HepG2 (cell line): ENCODE results near the gene CRKL. TPM values are rescaled to one million over a fixed set of nuclear protein-coding genes. Genes with fewer than 3 reads are reported as not detected.

ENCODE experiments used
- ARHGAP35 ChIP-seq: sonication (generic); formaldehyde crosslinking; IDR thresholded peaks from 2 replicates; pipeline ENCODE4 v1.9.0; 2022; ENCODE audit warnings: mild to moderate bottlenecking, inconsistent platforms, moderate library complexity, missing genetic modification reagents, borderline replicate concordance
- ATF7-NPFF ChIP-seq: sonication (generic); formaldehyde crosslinking; IDR thresholded peaks from 2 replicates; pipeline ENCODE4 v1.8.1; 2023; ENCODE audit warnings: mild to moderate bottlenecking, low read depth, missing genetic modification reagents, moderate library complexity
- CEBPB ChIP-seq: IDR thresholded peaks from 2 replicates; pipeline ENCODE4 v1.6.1; 2011; ENCODE audit warnings: low read depth, low read length, improper control_type of control experiment, borderline replicate concordance
- ETV6 ChIP-seq: sonication (generic); formaldehyde crosslinking; conservative IDR thresholded peaks from 2 replicates; pipeline ENCODE4 v1.4.0; 2020; ENCODE audit warnings: missing genetic modification reagents
- GPN1 ChIP-seq: sonication (generic); formaldehyde crosslinking; IDR thresholded peaks from 2 replicates; pipeline ENCODE4 v1.5.1; 2020; ENCODE audit warnings: missing genetic modification reagents, borderline replicate concordance
- HHEX ChIP-seq: IDR thresholded peaks from 2 replicates; pipeline ENCODE4 v1.6.1; 2016; ENCODE audit warnings: control low read depth
- HOMEZ ChIP-seq: IDR thresholded peaks from 2 replicates; pipeline ENCODE4 v1.6.1; 2016; ENCODE audit warnings: low read depth
- HOXA9 ChIP-seq: sonication (generic); formaldehyde crosslinking; IDR thresholded peaks from 2 replicates; pipeline ENCODE4 v1.8.1; 2022; ENCODE audit warnings: missing genetic modification reagents, mild to moderate bottlenecking, moderate library complexity, borderline replicate concordance
- KDM3A ChIP-seq: IDR thresholded peaks from 2 replicates; pipeline ENCODE4 v1.6.1; 2018; ENCODE audit warnings: low read depth, missing compliant biosample characterization
- MXD1 ChIP-seq: sonication (generic); formaldehyde crosslinking; IDR thresholded peaks from 2 replicates; pipeline ENCODE4 v1.4.0; 2020; ENCODE audit warnings: mild to moderate bottlenecking, missing genetic modification reagents
- NFE2L2 ChIP-seq: fragments of 150-350 bp; IDR thresholded peaks from 2 replicates; pipeline ENCODE4 v1.6.1; 2014; ENCODE audit warnings: low read length
- PHF8 ChIP-seq: sonication (generic); formaldehyde crosslinking; IDR thresholded peaks from 2 replicates; pipeline ENCODE4 v1.5.0; 2020; ENCODE audit warnings: missing genetic modification reagents
- SKI ChIP-seq: fragments of 450-650 bp; IDR thresholded peaks from one replicate; pipeline ENCODE4 v1.6.1; 2018; ENCODE audit warnings: mild to moderate bottlenecking; ENCODE audit not compliant: partially characterized antibody
- SMC3 ChIP-seq: IDR thresholded peaks from 2 replicates; pipeline ENCODE4 v1.6.1; 2011; ENCODE audit warnings: low read length, improper control_type of control experiment
- SUZ12 ChIP-seq: fragments of 150-350 bp; IDR thresholded peaks from 2 replicates; pipeline ENCODE4 v1.6.1; 2014; ENCODE audit warnings: low read depth, low read length
- TCF7L2 ChIP-seq: IDR thresholded peaks from 2 replicates; pipeline ENCODE4 v1.6.1; 2011; ENCODE audit warnings: mild to moderate bottlenecking, low read depth, low read length, moderate library complexity
- ZNF143 ChIP-seq: sonication (generic); formaldehyde crosslinking; IDR thresholded peaks from 2 replicates; pipeline ENCODE4 v1.4.0; 2020; ENCODE audit warnings: missing genetic modification reagents
- ZNF343 ChIP-seq: sonication (generic); formaldehyde crosslinking; IDR thresholded peaks from 2 replicates; pipeline ENCODE4 v1.4.0; 2020; ENCODE audit warnings: mild to moderate bottlenecking, missing genetic modification reagents
- ZNF563 ChIP-seq: sonication (generic); formaldehyde crosslinking; IDR thresholded peaks from 2 replicates; pipeline ENCODE4 v1.8.0; 2022; ENCODE audit warnings: mild to moderate bottlenecking, moderate library complexity, missing genetic modification reagents
- ZNF646 ChIP-seq: sonication (generic); formaldehyde crosslinking; IDR thresholded peaks from 2 replicates; pipeline ENCODE4 v1.9.0; 2021; ENCODE audit warnings: mild to moderate bottlenecking, missing genetic modification reagents
- ZNF652 ChIP-seq: IDR thresholded peaks from 2 replicates; pipeline ENCODE4 v1.6.1; 2016; ENCODE audit warnings: low read depth, borderline replicate concordance
- ZNF713 ChIP-seq: sonication (generic); formaldehyde crosslinking; IDR thresholded peaks from 2 replicates; pipeline ENCODE4 v1.4.0; 2020; ENCODE audit warnings: mild to moderate bottlenecking, missing genetic modification reagents
- ZSCAN29 ChIP-seq: sonication (generic); formaldehyde crosslinking; conservative IDR thresholded peaks from 2 replicates; pipeline ENCODE4 v1.4.0; 2020; ENCODE audit warnings: mild to moderate bottlenecking, missing genetic modification reagents
- polyA plus RNA-seq, 8 experiments: library from polyadenylated mRNA; depleted of rRNA in 3 of 8; stranded (reverse) in 7 of 8; unstranded in 1 of 8; fragments of >200 nt; fragmentation: Illumina TruSeq in 4 of 8; extraction: Trizol in 4 of 8; gene quantifications; 2 replicates each; pipeline versions ENCODE4 v1.2.1 to v1.2.3, GENCODE V29; 2011 to 2016; ENCODE audit warnings: low read depth in 4 of 8, missing spikeins in 1 of 8, mixed read lengths in 1 of 8; ENCODE audit not compliant: insufficient read depth in 1 of 8
- total RNA-seq, 5 experiments: library from RNA; depleted of rRNA; stranded (reverse); fragments of >200 nt; fragmentation: Illumina TruSeq; extraction: Trizol; gene quantifications; 2 replicates each; pipeline ENCODE4 v1.2.3, GENCODE V29; 2016; ENCODE audit warnings: low read depth in 1 of 5

Gene CRKL
- total and polyA plus RNA-seq, 2 of the 13 experiments (the other 11 are each of a cell fraction or from before 2014, with no cell fraction given), result 37.4 to 60.6 TPM

DNA sequence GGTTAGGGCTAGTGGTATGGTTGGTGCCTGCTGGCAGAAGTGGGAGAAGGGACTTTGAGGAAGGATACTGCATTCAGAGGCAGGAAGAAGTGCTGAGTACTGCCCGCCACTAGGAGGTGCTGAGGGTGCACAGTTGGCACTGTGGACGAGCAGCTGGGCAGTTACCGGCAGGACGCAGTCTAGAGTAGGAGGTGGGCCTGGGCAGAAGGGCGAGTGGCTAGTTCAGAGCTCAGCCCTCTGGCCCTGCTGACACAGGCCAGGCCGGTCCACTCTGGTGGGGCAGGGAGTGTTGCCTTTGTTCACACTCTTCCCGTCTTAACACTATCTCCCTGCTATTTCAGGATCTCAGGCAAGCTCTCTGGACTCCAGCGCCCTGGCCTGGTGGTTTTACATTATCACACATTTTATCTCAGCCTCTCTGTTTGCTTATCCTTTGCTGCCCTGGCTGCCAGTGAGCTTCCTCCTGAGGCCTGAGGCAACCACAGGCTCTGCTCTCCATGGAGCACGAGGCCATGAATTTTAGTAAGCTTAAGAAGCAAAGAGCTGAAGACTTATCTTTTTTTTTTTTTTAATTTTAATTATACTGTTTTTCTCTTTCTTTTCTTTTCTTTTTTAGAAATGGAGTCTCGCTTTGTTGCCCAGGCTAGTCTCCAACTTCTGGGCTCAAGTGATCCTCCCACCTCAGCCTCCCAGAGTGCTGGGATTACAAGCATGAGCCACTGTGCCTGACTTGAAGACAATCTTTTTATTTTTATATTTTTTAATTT lies 31.5 kb upstream of the CRKL start (continued):
- TF ChIP-seq HHEX, result no peak
- TF ChIP-seq ZNF343 (CRISPR knock-in tag), result no peak
- no peak for TF ChIP-seq TCF7L2
- TF ChIP-seq MXD1 (CRISPR knock-in tag), result peak; percentile 63; the same call in 1 of the 2 replicates
- TF ChIP-seq ZNF143 (CRISPR knock-in tag), result peak; percentile 48; the same call in 1 of the 2 replicates
- no peak for TF ChIP-seq ETV6 (CRISPR knock-in tag)
- TF ChIP-seq NFE2L2, result no peak
- 0 out of 2 replicates have a peak, but pooled peaks have one; percentile 44 for TF ChIP-seq ZNF713 (CRISPR knock-in tag)
- TF ChIP-seq ZNF646 (CRISPR knock-in tag), result no peak
- TF ChIP-seq GPN1 (CRISPR knock-in tag), result no peak
- no peak for TF ChIP-seq CEBPB
- peak; percentile 73 for TF ChIP-seq SMC3
- TF ChIP-seq PHF8 (CRISPR knock-in tag), result 0 out of 2 replicates have a peak, but pooled peaks have one; percentile 51
- TF ChIP-seq ATF7-NPFF, result no peak
- no peak for TF ChIP-seq HOMEZ
- TF ChIP-seq HOXA9 (CRISPR knock-in tag), result no peak
- TF ChIP-seq ZNF652 (CRISPR knock-in tag), result peak; percentile 46; the same call in 1 of the 2 replicates
- TF ChIP-seq SUZ12, result no peak
- no peak for TF ChIP-seq ZSCAN29 (CRISPR knock-in tag)
- peak; percentile 86 for TF ChIP-seq KDM3A (CRISPR knock-in tag)
- peak; percentile 54 for TF ChIP-seq SKI
- TF ChIP-seq ZNF563 (CRISPR knock-in tag), result no peak
- no peak for TF ChIP-seq ARHGAP35 (CRISPR knock-in tag)
